Activated gamma-delta T cell treated with Interleukin-2 at 50 U/mL for 16 hours (primary cell): ENCODE data around the gene NPM1.
"Not testable (repeated sequence)": the region's sequence is repeated elsewhere in the genome, so short reads cannot be mapped to it uniquely, and the experiment has no call there.

Source experiments
- DNase-seq: peaks from one replicate; pipeline ENCODE4 v3.0.0-alpha.2; 2020

NPM1 gene

DNA sequence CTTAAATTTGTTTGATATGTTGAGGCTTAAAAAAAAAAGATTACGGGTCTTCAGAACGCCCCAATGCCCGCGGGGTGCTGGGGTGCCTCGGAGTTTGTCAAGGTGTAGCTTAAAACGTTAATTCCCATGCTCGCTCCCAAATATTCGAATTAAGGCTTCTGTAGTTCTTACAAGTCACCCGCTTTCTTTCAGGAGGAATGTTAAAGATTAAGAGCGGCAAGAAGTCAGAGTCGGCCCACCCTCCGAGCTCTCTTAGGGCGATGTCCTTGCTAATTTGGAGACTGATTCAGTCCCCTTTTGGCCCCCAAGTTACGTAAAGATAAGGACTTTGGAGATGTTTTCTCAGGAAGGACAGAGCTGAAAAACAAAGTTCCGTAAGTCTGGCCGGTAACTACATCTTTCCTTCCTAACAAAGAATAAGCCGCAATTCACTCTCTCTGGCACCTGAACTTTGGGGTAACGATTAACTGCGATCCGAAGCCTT lies 746 bp upstream of the NPM1 start:
- DNase-seq, result no peak

- DNase-seq, result peak; percentile 78
Measured at GRCh38 chr5:171387970-171388815, 544 bp downstream of the NPM1 start.

DNA sequence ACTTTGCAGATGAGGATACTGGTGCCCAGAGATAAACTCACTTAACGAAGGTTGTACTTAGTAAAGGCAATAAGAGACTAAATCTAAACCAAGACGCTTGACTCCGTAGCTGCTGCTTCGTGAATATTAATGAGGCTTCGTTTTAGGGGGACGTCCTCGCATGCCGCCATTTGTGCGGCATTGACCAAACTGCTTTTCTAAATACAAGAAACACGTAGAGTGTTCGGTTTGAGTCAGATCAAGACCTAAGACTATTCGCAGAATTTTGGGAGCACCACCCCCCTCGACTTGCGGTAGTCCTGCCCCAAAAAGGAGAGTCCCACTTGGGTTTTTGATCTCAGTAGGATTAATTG lies 1.1 kb downstream of the NPM1 start:
- DNase-seq, result no peak

DNA sequence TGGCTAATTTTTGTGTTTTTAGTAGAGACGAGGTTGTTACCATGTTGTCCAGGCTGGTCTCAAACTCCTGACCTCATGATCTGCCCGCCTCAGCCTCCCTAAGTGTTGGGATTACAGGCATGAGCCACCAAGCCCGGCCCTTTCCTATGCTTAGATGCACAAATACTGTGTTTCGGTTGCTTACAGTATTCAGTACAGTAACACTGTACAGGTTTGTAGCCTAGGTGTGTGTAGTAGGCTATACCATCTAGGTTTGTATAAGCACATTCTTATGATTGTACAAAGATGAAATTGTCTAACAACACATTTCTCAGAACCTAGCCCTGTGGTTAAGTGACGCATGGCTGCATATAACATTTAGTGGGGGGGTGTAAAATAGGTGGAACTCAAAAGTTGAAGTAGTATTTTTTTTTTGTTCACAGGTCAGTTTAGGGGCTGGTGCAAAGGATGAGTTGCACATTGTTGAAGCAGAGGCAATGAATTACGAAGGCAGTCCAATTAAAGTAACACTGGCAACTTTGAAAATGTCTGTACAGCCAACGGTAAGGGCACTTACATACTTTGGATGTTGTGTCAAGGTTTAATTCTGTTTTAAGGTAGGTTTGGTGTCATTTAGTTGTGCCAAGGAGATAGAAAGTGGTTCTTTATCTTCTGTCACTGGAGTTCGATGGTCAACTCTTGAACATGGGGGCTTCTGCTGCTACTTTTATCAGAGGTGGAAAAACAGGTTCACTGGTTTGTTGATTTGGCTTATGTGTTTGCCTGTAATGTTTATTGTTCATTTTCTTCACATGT lies 3.4 kb downstream of the NPM1 start:
- DNase-seq, result no peak

DNA sequence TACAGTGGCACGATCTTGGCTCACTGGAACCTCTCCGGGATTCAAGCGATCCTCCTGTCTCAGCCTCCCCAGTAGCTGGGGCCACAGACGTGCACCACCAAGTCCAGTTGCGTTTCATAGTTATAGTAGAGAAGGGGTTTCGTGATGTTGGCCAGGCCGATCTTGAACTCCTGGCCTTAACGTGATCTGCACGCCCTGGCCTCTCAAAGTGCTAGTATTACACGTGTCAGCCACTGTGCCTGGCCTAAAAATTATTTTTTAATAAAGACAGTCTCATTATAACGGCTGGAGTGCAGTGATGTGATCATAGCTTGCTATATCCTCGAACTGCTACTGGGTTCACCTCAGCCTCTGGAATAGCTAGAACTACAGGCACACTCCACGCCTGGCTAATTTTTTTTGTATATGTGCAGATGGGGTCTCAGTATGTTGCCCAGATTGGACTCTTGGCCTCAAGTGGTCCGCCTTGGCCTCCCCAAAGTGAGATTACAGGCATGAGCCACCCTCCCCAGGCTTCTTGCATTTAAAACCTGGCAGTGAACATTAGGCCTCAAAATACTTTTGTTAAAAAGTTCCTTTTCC lies 4.4 kb downstream of the NPM1 start:
- no peak for DNase-seq

DNA sequence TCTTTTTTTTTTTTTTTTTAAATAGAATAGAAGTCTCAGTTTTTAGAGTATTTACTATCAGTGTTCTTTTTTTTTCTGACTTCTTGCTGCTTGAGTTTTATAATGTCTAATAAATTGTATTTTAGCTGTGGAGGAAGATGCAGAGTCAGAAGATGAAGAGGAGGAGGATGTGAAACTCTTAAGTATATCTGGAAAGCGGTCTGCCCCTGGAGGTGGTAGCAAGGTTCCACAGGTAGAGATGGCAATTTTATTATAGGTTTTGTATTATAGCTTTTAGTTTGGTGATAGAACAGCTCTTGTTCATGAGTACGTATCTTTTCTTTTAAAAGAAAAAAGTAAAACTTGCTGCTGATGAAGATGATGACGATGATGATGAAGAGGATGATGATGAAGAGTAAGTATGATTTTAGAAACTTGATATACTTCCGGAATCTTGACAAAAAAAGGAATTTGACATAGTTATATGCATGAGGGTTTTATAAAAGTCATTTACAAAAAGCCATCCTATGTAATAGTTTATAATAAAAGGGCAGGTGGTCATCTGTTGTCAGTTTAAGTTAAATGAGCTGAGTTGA lies 5.0 kb downstream of the NPM1 start:
- no peak for DNase-seq

DNA sequence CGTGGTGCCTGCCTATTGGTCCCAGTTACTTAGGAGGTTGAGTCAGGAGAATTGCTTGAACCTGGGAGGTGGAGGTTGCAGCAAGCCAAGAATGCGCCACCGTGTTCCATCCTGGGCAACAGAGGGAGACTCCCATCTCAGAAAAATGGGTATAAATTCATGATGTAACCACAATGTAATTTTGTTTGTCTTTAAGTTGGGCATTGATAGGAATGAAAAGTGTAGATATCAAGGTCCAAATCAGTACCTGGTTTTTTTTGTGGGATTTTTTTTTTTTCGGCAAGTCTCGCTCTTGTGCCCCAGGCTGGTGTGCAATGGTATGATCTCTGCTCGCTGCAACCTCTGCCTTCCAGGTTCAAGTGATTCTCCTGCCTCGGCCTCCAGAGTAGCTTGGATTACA lies 7.4 kb downstream of the NPM1 start:
- DNase-seq, result no peak

DNA sequence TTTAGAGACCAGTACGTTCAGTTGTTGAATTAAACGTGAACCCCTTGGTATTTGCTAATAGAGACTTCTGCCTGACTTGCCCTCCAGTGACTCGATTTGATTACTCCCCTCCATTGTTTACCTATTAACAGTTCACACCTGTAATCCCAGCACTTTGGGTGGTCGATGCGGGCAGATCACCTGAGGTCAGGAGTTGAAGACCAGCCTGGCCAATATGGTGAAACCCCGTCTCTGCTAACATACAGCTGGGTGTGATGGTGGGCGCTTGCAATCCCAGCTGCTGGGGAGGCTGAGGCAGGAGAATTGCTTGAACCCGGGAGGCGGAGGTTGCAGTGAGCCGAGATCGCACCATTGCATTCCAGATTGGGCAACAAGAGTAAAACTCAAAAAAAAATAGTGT lies 8.9 kb downstream of the NPM1 start:
- DNase-seq, result not testable (repeated sequence)

DNA sequence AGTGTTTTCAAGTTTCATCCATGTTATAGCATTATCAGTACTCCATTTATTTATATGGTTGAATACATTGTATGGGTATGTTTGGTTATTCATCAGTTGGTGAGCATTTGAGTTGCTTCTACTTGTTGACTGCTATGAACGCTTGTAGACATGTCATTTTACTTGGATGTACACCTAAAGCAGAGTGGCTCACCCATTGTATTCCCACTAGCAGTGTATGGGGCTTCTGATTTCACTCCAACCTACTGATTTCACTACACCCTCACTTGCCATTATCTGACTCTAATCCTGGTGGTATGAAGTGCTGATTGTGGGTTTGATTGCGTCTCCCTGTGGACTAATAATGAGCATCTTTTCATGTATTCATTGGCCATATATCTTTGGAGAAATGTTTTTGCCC lies 9.5 kb downstream of the NPM1 start:
- no peak for DNase-seq

DNA sequence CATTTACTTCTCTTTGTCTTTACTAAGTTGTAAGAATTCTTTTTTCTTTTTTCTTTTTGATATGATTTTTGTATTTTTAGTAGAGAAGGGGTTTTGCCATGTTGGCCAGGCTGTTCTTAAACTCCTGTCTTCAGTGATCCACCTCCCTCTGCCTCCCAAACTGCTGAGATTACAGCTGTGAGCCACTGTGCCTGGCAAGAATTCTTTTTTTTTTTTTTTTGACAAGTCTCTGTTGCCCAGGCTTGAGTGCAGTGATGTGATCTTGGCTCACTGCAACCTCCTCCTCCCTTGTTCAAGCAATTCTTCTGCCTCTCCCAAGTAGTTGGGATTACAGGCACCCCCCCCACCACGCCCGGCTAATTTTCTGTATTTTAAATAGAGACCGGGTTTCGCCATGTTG lies 9.9 kb downstream of the NPM1 start:
- no peak for DNase-seq

GRCh38 chr5:171398660-171399059 lies 11.0 kb downstream of the NPM1 start:
- not testable (repeated sequence) for DNase-seq

DNA sequence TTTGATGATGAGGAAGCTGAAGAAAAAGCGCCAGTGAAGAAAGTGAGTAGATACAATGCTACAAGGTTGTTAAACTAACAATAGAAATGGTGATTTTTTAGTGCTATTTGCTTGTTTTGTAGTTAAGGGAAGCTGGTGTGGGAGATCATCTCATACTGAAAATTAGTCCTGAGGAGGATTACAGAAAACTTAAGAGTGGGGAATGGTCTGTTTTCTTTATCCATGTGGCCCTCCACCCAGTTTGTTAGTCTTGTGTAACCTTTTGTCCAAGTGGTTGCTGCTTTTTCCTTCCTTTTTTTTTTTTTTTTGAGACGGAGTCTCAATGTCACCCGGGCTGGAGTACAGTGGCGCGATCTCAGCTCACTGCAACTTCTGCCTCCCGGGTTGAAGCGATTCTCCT lies 12.5 kb downstream of the NPM1 start:
- no peak for DNase-seq

DNA sequence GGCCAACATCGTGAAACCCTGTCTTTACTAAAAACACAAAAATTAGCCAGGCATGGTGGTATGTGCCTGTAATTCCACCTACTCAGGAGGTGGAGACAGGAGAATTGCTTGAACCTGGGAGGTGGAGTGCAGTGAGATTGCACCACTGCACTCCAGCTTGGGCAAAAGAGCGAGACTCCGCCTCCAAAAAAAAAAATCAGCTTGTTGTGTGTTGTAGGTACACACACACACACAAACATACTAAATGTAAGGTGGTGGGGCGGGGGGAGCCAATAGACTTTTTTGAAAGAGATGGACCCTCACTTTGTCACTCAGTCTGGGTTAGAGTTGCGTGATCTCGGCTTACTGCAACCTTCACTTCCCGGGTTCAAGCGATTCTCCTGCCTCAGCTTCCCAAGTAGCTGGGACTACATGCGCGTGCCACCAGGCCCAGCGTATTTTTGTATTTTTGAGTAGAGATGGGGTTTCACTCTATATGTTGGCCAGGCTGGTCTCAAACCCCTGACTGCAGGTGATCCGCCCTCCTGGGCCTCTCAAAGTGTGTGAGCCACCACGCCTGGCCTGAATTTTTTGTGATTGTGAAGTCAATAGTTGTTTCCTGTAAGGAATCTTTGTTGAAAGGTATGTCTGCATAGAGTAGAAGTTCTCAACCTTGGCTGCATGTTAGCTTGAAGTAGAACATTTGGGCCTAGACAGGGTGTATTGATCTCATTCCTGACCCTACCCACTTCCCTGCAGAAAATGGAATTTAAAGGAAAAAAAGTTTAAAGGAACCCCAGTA lies 13.7 kb downstream of the NPM1 start:
- DNase-seq, result no peak

DNA sequence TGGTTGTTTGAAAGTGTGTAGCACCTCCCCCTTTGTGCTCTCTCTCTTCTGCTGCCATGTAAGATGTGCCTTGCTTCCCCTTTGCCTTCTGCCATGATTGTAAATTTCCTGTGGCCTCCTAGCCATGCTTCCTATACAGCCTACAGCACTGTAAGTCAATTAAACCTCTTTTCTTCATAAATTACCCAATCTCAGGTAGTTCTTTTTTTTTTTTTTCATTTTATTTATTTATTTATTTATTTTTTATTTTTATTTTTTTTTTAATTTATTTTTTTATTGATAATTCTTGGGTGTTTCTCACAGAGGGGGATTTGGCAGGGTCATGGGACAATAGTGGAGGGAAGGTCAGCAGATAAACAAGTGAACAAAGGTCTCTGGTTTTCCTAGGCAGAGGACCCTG lies 15.1 kb downstream of the NPM1 start:
- DNase-seq, result not testable (repeated sequence)

DNA sequence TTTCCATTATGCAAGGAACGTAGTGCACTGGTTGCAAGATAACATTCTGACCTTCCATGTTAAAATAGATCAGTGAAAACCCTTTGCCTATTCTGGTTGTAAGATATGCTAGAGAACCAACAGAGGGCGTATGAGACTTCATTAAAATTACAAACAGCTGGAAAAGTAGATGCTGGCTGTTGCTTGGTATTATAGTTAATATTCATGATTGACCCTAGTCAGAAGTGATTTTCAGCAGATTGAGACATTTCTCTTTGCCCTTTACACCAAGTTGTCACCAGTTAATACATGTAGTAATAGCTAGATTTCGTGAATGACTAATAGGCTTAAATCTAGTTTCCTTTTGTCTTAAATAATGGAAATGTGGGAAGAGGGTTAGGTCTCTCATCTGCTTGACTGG lies 18.0 kb downstream of the NPM1 start:
- DNase-seq, result no peak

DNA sequence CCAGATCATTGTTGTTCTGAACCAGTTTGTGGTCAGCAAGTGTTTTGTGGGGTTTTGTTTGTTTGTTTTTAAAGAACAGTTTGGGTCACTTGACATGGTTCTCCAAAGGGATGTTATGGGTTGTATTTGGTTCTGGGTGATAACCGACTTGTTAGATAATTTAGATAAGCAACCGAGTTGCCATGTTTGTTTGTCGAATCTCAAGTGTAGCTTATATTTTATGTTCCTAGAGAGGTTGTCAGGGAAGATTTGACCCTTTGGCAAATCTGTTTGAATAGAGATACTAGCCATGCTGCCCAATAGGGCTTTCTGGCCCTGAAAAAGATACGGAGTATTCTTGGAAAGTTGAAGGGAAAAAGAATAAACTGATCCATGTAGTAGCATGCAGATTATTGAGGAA lies 19.6 kb downstream of the NPM1 start:
- DNase-seq, result no peak

- no peak for DNase-seq
Measured at GRCh38 chr5:171409164-171410136, 21.8 kb downstream of the NPM1 start.

DNA sequence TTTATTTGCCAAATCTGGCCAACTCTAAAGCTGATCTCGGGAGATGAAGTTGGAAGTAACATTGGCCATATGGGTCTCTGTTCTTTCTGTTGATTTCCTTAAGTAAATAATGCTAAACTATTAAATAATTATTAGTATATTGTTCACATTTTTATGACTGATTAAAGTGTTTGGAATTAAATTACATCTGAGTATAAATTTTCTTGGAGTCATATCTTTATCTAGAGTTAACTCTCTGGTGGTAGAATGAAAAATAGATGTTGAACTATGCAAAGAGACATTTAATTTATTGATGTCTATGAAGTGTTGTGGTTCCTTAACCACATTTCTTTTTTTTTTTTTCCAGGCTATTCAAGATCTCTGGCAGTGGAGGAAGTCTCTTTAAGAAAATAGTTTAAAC lies 22.5 kb downstream of the NPM1 start:
- DNase-seq, result no peak

GRCh38 chr5:171412186-171412585 lies 24.5 kb downstream of the NPM1 start:
- no peak for DNase-seq

DNA sequence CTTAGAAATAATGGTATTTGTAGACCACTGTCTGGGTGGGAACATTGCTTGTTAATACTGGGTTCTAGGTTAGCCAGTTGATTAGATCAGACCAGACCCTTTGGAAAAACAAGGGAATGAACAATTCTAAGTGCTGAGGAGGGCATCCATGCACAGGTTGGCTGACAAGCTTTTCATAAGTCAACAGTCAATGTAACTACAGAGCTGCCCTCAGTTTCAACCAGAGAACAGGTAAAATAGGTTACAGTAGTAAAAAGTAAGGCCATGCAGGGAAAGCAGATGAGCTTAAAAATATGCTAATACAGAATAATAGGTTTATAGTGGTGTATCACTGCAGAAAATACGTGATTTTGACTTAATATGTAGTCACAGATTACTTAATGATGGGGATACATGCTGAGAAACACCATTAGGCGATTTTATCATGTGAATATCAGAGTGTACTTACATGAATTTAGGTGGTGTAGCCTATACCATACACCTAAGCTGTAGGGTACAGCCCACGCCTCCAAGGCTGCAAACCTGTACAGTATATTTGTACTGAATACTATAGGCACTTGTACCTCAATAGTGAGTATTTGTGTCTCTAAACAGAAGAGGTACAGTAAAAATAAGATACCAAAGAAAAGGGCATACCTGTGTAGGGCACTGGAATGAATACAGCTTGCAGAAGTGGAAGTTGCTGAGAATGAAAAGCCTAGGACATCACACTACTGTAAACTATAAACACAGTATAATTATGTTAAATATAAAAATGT lies 25.7 kb downstream of the NPM1 start:
- no peak for DNase-seq

DNA sequence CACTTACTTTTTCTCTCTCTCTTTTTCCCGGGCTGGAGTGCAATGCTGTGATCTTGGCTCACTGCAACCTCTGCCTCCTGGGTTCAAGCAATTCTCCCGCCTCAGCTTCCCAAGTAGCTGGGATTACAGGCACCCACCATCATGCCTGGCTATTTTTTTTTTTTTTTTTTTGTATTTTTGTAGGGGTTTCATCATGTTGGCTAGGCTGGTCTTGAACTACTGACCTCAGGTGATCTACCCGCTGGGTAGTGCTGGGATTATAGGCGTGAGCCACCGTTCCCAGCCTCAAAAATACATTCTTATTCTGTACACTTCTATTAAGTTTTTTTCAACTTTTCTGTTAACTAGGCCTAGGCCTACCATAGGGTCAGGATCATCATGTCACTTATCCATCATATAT lies 26.3 kb downstream of the NPM1 start:
- DNase-seq, result not testable (repeated sequence)
